ENCODE results near the gene NPSR1. TPM values are rescaled to one million over a fixed set of nuclear protein-coding genes. Genes with fewer than 3 reads are reported as not detected.
"Not testable (repeated sequence)": the region's sequence is repeated elsewhere in the genome, so short reads cannot be mapped to it uniquely, and the experiment has no call there.

NPSR1 gene
- total RNA-seq, 1 experiment from 2014 or later, result not detected

GRCh38 chr7:34628618-34629017 is 29.4 kb upstream of the NPSR1 start:
- H2BK12ac ChIP-seq (ENCODE audit: insufficient read length, low read depth, low read length); H4K20me1 ChIP-seq (ENCODE audit: control insufficient read depth, insufficient read depth, insufficient read length); H3K27me3 ChIP-seq (ENCODE audit: insufficient read depth, low read length); H3K79me1 ChIP-seq (ENCODE audit: insufficient read depth, low read depth, low read length, poor library complexity, severe bottlenecking); H3K4me1 ChIP-seq (ENCODE audit: insufficient read depth, low read length); H3K4ac ChIP-seq (ENCODE audit: low read depth, low read length); H4K8ac ChIP-seq (replicated peaks; ENCODE audit: insufficient read length, low read depth, low read length); H2AFZ ChIP-seq (ENCODE audit: low read length); H3K18ac ChIP-seq (ENCODE audit: insufficient read length, low read depth, low read length); H4K91ac ChIP-seq (ENCODE audit: insufficient read length, low read depth, low read length); H4K5ac ChIP-seq (ENCODE audit: insufficient read length, low read depth, low read length); H3K36me3 Mint-ChIP-seq (ENCODE audit: insufficient read depth in 1 of 3, low read depth in 3 of 3); H3K27ac ChIP-seq (ENCODE audit: insufficient read length, low read depth, low read length); H3K27me3 Mint-ChIP-seq (ENCODE audit: low read depth); H3K14ac ChIP-seq (ENCODE audit: insufficient read depth, low read length); H2AK5ac ChIP-seq (ENCODE audit: insufficient read length, low read length); H3K4me2 ChIP-seq (ENCODE audit: insufficient read depth, insufficient read length, low read length); H3T11ph ChIP-seq (ENCODE audit: low read length); H2BK5ac ChIP-seq (ENCODE audit: insufficient read length, low read length); H3K4me1 Mint-ChIP-seq; H2BK15ac ChIP-seq (ENCODE audit: low read depth, low read length); H3K23me2 ChIP-seq (ENCODE audit: insufficient read length, low read depth, low read length, poor library complexity, severe bottlenecking); H3K79me2 ChIP-seq (ENCODE audit: insufficient read depth, low read length); H3K9me3 ChIP-seq (ENCODE audit: control insufficient read depth, low read depth, low read length); H3K23ac ChIP-seq (ENCODE audit: insufficient read length, low read depth, low read length); H2BK120ac ChIP-seq (ENCODE audit: low read depth, low read length, poor library complexity, severe bottlenecking); H3K4me3 Mint-ChIP-seq; H3K9ac ChIP-seq (ENCODE audit: extremely low read depth, insufficient read length, low read length); H3K9me3 Mint-ChIP-seq; H3K56ac ChIP-seq (ENCODE audit: insufficient read length, low read depth, low read length); H2BK20ac ChIP-seq (ENCODE audit: low read depth, low read length, poor library complexity, severe bottlenecking): not testable (repeated sequence)
- TF ChIP-seq, protein P1, sequence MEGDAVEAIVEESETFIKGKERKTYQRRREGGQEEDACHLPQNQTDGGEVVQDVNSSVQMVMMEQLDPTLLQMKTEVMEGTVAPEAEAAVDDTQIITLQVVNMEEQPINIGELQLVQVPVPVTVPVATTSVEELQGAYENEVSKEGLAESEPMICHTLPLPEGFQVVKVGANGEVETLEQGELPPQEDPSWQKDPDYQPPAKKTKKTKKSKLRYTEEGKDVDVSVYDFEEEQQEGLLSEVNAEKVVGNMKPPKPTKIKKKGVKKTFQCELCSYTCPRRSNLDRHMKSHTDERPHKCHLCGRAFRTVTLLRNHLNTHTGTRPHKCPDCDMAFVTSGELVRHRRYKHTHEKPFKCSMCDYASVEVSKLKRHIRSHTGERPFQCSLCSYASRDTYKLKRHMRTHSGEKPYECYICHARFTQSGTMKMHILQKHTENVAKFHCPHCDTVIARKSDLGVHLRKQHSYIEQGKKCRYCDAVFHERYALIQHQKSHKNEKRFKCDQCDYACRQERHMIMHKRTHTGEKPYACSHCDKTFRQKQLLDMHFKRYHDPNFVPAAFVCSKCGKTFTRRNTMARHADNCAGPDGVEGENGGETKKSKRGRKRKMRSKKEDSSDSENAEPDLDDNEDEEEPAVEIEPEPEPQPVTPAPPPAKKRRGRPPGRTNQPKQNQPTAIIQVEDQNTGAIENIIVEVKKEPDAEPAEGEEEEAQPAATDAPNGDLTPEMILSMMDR (conservative IDR thresholded peaks at IDR 0.05), result peak; percentile 44; the same call in 2 of the 3 replicates
- H3K27ac Mint-ChIP-seq, result 0 out of 7 replicates have a peak overlapping the region, but pooled peaks of 1 of the 3 experiments have one; percentile 23
- DNase-seq, result peak; percentile 35
- WGBS (ENCODE audit: extremely low coverage, insufficient read length, low lambda C conversion rate), result no CpG with 5 or more reads among the region's 4 CpGs
